ENCODE data around the gene CDH16.

CDH16 gene

GRCh38 chr16:66915041-66915440 is 3.6 kb downstream of the CDH16 start:
- no peak overlapping the region for H3K18ac ChIP-seq (ENCODE audit: low read length)
- no peak overlapping the region for H4K91ac ChIP-seq (ENCODE audit: low read depth, low read length)
- no peaks in the 10 kb centered on the region for H3K9me3 ChIP-seq (ENCODE audit: insufficient read depth, low read depth, low read length)
- no peaks in the 10 kb centered on the region for H3K36me3 ChIP-seq (ENCODE audit: control insufficient read depth in 1 of 2, insufficient read depth in 2 of 2, low read length in 2 of 2)
- no peak overlapping the region for H4K12ac ChIP-seq (ENCODE audit: low read depth, low read length)
- H2BK120ac ChIP-seq (ENCODE audit: insufficient read depth, low read length, poor library complexity), result no peak overlapping the region
- H3K23ac ChIP-seq (ENCODE audit: low read length), result no peak overlapping the region
- no peak overlapping the region for H3K27ac ChIP-seq (ENCODE audit: low read depth, low read length)
- no peak overlapping the region for H3K4me2 ChIP-seq (ENCODE audit: low read length)
- no peaks in the 10 kb centered on the region for H3K27me3 ChIP-seq (ENCODE audit: insufficient read depth, low read length)
- H2AFZ ChIP-seq (ENCODE audit: insufficient read depth, low read length, poor library complexity), result no peak overlapping the region
- no CpG with 5 or more reads among the region's 7 CpGs for WGBS (ENCODE audit: extremely low coverage, insufficient coverage, insufficient read length)
- no peak overlapping the region for H2BK5ac ChIP-seq (ENCODE audit: low read depth, low read length, poor library complexity)
- H4K8ac ChIP-seq (ENCODE audit: low read depth, low read length), result no peak overlapping the region
- H2AK5ac ChIP-seq (ENCODE audit: low read length), result no peak overlapping the region
- DNase-seq, result no peak
- no peak overlapping the region for H2BK12ac ChIP-seq (ENCODE audit: low read length)
- H3K4me1 ChIP-seq (ENCODE audit: control insufficient read depth in 1 of 2, insufficient read depth in 2 of 2, low read length in 2 of 2), result no peaks in the 10 kb centered on the region
- H3K4me3 ChIP-seq (ENCODE audit: low read depth, low read length), result no peak overlapping the region
- no peaks in the 10 kb centered on the region for H3K79me1 ChIP-seq (ENCODE audit: low read length)
- H3K79me2 ChIP-seq (ENCODE audit: control insufficient read depth, insufficient read depth, low read length, poor library complexity), result no peaks in the 10 kb centered on the region
- H3K14ac ChIP-seq (ENCODE audit: low read length), result no peak overlapping the region
- H3K9ac ChIP-seq (ENCODE audit: low read length), result no peak overlapping the region
- H3K4ac ChIP-seq (ENCODE audit: low read depth, low read length), result no peak overlapping the region

- Histone ChIP-seq H3K79me1 (ENCODE audit: low read length) (no peaks in the 10 kb centered on the region), H3K4me2 (ENCODE audit: low read length) (no peak overlapping the region), H3K9ac (ENCODE audit: low read length) (no peak overlapping the region), H2BK120ac (ENCODE audit: insufficient read depth, low read length, poor library complexity) (no peak overlapping the region), H3K14ac (ENCODE audit: low read length) (no peak overlapping the region), H3K4me3 (ENCODE audit: low read depth, low read length) (no peak overlapping the region), H3K79me2 (ENCODE audit: control insufficient read depth, insufficient read depth, low read length, poor library complexity) (no peaks in the 10 kb centered on the region), H3K36me3 (ENCODE audit: control insufficient read depth in 1 of 2, insufficient read depth in 2 of 2, low read length in 2 of 2) (no peaks in the 10 kb centered on the region), H3K18ac (ENCODE audit: low read length) (no peak overlapping the region), H2BK5ac (ENCODE audit: low read depth, low read length, poor library complexity) (no peak overlapping the region), H2BK12ac (ENCODE audit: low read length) (no peak overlapping the region), H4K91ac (ENCODE audit: low read depth, low read length) (no peak overlapping the region), H3K9me3 (ENCODE audit: insufficient read depth, low read depth, low read length) (no peaks in the 10 kb centered on the region), H3K27ac (ENCODE audit: low read depth, low read length) (no peak overlapping the region), H4K12ac (ENCODE audit: low read depth, low read length) (no peak overlapping the region), H3K4me1 (ENCODE audit: control insufficient read depth in 1 of 2, insufficient read depth in 2 of 2, low read length in 2 of 2) (no peaks in the 10 kb centered on the region), H2AK5ac (ENCODE audit: low read length) (no peak overlapping the region), H2AFZ (ENCODE audit: insufficient read depth, low read length, poor library complexity) (no peak overlapping the region), H3K4ac (ENCODE audit: low read depth, low read length) (no peak overlapping the region), H3K27me3 (ENCODE audit: insufficient read depth, low read length) (no peaks in the 10 kb centered on the region), H3K23ac (ENCODE audit: low read length) (no peak overlapping the region), H4K8ac (ENCODE audit: low read depth, low read length) (no peak overlapping the region)
- 100% methylated on average over 1 of the region's 7 CpGs for WGBS (ENCODE audit: extremely low coverage, insufficient coverage, insufficient read length)
- no peak for DNase-seq
These were observed 4.1 kb downstream of the CDH16 start for GRCh38 chr16:66914541-66914940.

GRCh38 chr16:66913711-66914110 is 5.0 kb downstream of the CDH16 start:
- Histone ChIP-seq H4K8ac (ENCODE audit: low read depth, low read length) (no peak overlapping the region), H2BK5ac (ENCODE audit: low read depth, low read length, poor library complexity) (no peak overlapping the region), H3K9ac (ENCODE audit: low read length) (no peak overlapping the region), H3K4me2 (ENCODE audit: low read length) (no peak overlapping the region), H4K91ac (ENCODE audit: low read depth, low read length) (no peak overlapping the region), H3K18ac (ENCODE audit: low read length) (no peak overlapping the region), H3K36me3 (ENCODE audit: control insufficient read depth in 1 of 2, insufficient read depth in 2 of 2, low read length in 2 of 2) (no peaks in the 10 kb centered on the region), H2AFZ (ENCODE audit: insufficient read depth, low read length, poor library complexity) (no peak overlapping the region), H3K14ac (ENCODE audit: low read length) (no peak overlapping the region), H4K12ac (ENCODE audit: low read depth, low read length) (no peak overlapping the region), H3K23ac (ENCODE audit: low read length) (no peak overlapping the region), H3K79me1 (ENCODE audit: low read length) (no peaks in the 10 kb centered on the region), H2BK120ac (ENCODE audit: insufficient read depth, low read length, poor library complexity) (no peak overlapping the region), H3K4me1 (ENCODE audit: control insufficient read depth in 1 of 2, insufficient read depth in 2 of 2, low read length in 2 of 2) (no peaks in the 10 kb centered on the region), H3K4me3 (ENCODE audit: low read depth, low read length) (no peak overlapping the region), H3K9me3 (ENCODE audit: insufficient read depth, low read depth, low read length) (peaks cover 2% of the 10 kb centered on the region), H3K79me2 (ENCODE audit: control insufficient read depth, insufficient read depth, low read length, poor library complexity) (no peaks in the 10 kb centered on the region), H2AK5ac (ENCODE audit: low read length) (no peak overlapping the region), H3K27ac (ENCODE audit: low read depth, low read length) (no peak overlapping the region), H3K27me3 (ENCODE audit: insufficient read depth, low read length) (no peaks in the 10 kb centered on the region), H3K4ac (ENCODE audit: low read depth, low read length) (no peak overlapping the region), H2BK12ac (ENCODE audit: low read length) (no peak overlapping the region)
- no peak for DNase-seq
- no CpG with 5 or more reads among the region's 4 CpGs for WGBS (ENCODE audit: extremely low coverage, insufficient coverage, insufficient read length)

GRCh38 chr16:66913081-66913480 is 5.6 kb downstream of the CDH16 start:
- no peak overlapping the region for H3K18ac ChIP-seq (ENCODE audit: low read length)
- no peak overlapping the region for H2AFZ ChIP-seq (ENCODE audit: insufficient read depth, low read length, poor library complexity)
- no peaks in the 10 kb centered on the region for H3K4me1 ChIP-seq (ENCODE audit: control insufficient read depth in 1 of 2, insufficient read depth in 2 of 2, low read length in 2 of 2)
- H3K4me3 ChIP-seq (ENCODE audit: low read depth, low read length), result no peak overlapping the region
- no peak for DNase-seq
- no peak overlapping the region for H3K23ac ChIP-seq (ENCODE audit: low read length)
- no peak overlapping the region for H2BK5ac ChIP-seq (ENCODE audit: low read depth, low read length, poor library complexity)
- H2AK5ac ChIP-seq (ENCODE audit: low read length), result no peak overlapping the region
- no peak overlapping the region for H3K4me2 ChIP-seq (ENCODE audit: low read length)
- no peak overlapping the region for H2BK12ac ChIP-seq (ENCODE audit: low read length)
- no peak overlapping the region for H4K12ac ChIP-seq (ENCODE audit: low read depth, low read length)
- H3K79me2 ChIP-seq (ENCODE audit: control insufficient read depth, insufficient read depth, low read length, poor library complexity), result no peaks in the 10 kb centered on the region
- H3K79me1 ChIP-seq (ENCODE audit: low read length), result no peaks in the 10 kb centered on the region
- no peak overlapping the region for H3K4ac ChIP-seq (ENCODE audit: low read depth, low read length)
- H2BK120ac ChIP-seq (ENCODE audit: insufficient read depth, low read length, poor library complexity), result no peak overlapping the region
- H3K9ac ChIP-seq (ENCODE audit: low read length), result no peak overlapping the region
- H3K9me3 ChIP-seq (ENCODE audit: insufficient read depth, low read depth, low read length), result peaks cover 2% of the 10 kb centered on the region
- H4K8ac ChIP-seq (ENCODE audit: low read depth, low read length), result no peak overlapping the region
- WGBS (ENCODE audit: extremely low coverage, insufficient coverage, insufficient read length), result no CpG with 5 or more reads among the region's 10 CpGs
- no peak overlapping the region for H3K14ac ChIP-seq (ENCODE audit: low read length)
- H3K36me3 ChIP-seq (ENCODE audit: control insufficient read depth in 1 of 2, insufficient read depth in 2 of 2, low read length in 2 of 2), result no peaks in the 10 kb centered on the region
- no peak overlapping the region for H4K91ac ChIP-seq (ENCODE audit: low read depth, low read length)
- H3K27me3 ChIP-seq (ENCODE audit: insufficient read depth, low read length), result no peaks in the 10 kb centered on the region
- H3K27ac ChIP-seq (ENCODE audit: low read depth, low read length), result no peak overlapping the region

Data from trophoblast cell (in vitro differentiated cells and primary cell).